Middle frontal gyrus (tissue), 1 donor: ENCODE data around the gene MAFB.

Source experiments
- DNase-seq: peaks from one replicate; pipeline ENCODE4 v3.0.0-alpha.2; 2015; ENCODE audit warnings: low spot score; ENCODE audit errors: extremely low spot score

Gene MAFB

GRCh38 chr20:40659567-40659966, 29.5 kb downstream of the MAFB start:
- DNase-seq, result no peak

GRCh38 chr20:40658509-40658908, 30.5 kb downstream of the MAFB start:
- DNase-seq, result no peak

- no peak for DNase-seq
Observed at GRCh38 chr20:40657526-40657925, 31.5 kb downstream of the MAFB start.

- no peak for DNase-seq
Observed at GRCh38 chr20:40655451-40655850, 33.6 kb downstream of the MAFB start.

GRCh38 chr20:40654876-40655275, 34.2 kb downstream of the MAFB start:
- DNase-seq, result no peak

GRCh38 chr20:40652441-40652987, 36.5 kb downstream of the MAFB start:
- no peak for DNase-seq

GRCh38 chr20:40651151-40651550, 37.9 kb downstream of the MAFB start:
- no peak for DNase-seq

GRCh38 chr20:40650707-40651106, 38.3 kb downstream of the MAFB start:
- DNase-seq, result no peak

- no peak for DNase-seq
Observed at GRCh38 chr20:40648210-40649072, 40.6 kb downstream of the MAFB start.

- no peak for DNase-seq
Observed at GRCh38 chr20:40646813-40647212, 42.2 kb downstream of the MAFB start.

GRCh38 chr20:40646361-40646760, 42.7 kb downstream of the MAFB start:
- no peak for DNase-seq

- DNase-seq, result no peak
Observed at GRCh38 chr20:40644863-40645262, 44.2 kb downstream of the MAFB start.

GRCh38 chr20:40643891-40644290, 45.1 kb downstream of the MAFB start:
- DNase-seq, result no peak

- DNase-seq, result no peak
Observed at GRCh38 chr20:40641809-40642208, 47.2 kb downstream of the MAFB start.

GRCh38 chr20:40641202-40641601, 47.8 kb downstream of the MAFB start:
- no peak for DNase-seq

GRCh38 chr20:40640667-40641066, 48.4 kb downstream of the MAFB start:
- no peak for DNase-seq

- no peak for DNase-seq
Observed at GRCh38 chr20:40639676-40640355, 49.2 kb downstream of the MAFB start.

- no peak for DNase-seq
Observed at GRCh38 chr20:40639132-40639531, 49.9 kb downstream of the MAFB start.

- DNase-seq, result no peak
Observed at GRCh38 chr20:40638414-40638813, 50.6 kb downstream of the MAFB start.

- DNase-seq, result no peak
Observed at GRCh38 chr20:40637176-40637575, 51.9 kb downstream of the MAFB start.

GRCh38 chr20:40636486-40636885, 52.5 kb downstream of the MAFB start:
- DNase-seq, result no peak

GRCh38 chr20:40635971-40636370, 53.1 kb downstream of the MAFB start:
- no peak for DNase-seq
